ENCODE data around the gene KSR1.
A peak's percentile ranks its signal among the peaks of the same experiment; 100 is the strongest.
"Not testable (repeated sequence)": the region's sequence is repeated elsewhere in the genome, so short reads cannot be mapped to it uniquely, and the experiment has no call there.

The KSR1 gene

DNA sequence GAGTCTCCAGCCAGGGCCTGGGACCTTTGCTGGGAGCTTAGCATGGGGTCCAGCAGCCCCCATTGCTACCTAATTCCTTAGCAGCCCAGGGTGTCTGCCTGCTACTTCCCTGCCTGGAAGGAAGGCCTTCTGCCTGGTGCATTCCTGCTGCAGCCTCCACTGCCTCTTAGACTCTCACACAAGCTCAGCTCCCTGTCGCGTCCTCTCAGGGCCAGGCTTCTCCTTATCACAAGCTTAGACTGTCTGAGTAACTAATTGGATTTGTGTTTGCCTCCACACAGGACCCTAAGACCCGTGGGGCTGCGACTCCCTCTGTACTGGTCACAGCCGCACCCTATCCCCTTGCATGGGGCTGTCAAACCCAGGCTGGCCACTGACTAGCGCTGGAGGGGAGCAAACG lies 181.6 kb downstream of the KSR1 start:
- not testable (repeated sequence) for H3K4me3 Mint-ChIP-seq, H3K9me3 Mint-ChIP-seq, H3K27me3 Mint-ChIP-seq, H3K27ac Mint-ChIP-seq
- Mint-ChIP-seq H3K4me1 (ENCODE audit: low read depth) (peaks cover 18% of the 10 kb centered on the region), H3K36me3 (ENCODE audit: low read depth) (peaks cover 18% of the 10 kb centered on the region)

DNA sequence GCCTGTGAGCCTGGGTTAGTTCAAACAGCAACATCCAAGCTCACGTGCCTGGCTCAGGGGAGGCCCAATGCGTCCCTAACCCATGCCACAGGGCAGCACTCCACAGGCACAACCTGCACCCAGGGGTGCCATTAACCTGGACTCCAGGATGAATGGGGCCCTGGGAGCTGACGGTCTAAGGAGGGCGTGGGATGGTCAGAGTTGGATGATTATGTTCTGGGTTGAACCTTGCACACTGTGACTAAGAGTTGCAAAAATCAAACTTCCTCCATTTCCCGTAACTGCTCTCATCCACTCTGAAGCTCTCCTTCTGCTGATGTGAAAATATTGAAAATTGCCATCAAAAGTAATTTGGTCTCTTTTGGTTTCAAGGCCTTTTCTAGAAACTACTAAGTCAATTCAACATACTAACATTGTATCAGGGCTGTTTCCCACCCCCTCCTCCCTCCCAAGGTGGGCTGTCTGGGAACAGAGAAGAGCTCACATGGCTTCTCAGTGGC lies 182.2 kb downstream of the KSR1 start:
- H3K4me1 Mint-ChIP-seq (ENCODE audit: low read depth) = peaks cover 18% of the 10 kb centered on the region
- H3K27ac Mint-ChIP-seq, H3K4me3 Mint-ChIP-seq, H3K9me3 Mint-ChIP-seq, H3K27me3 Mint-ChIP-seq: not testable (repeated sequence)
- H3K36me3 Mint-ChIP-seq (ENCODE audit: low read depth) = peaks cover 18% of the 10 kb centered on the region

DNA sequence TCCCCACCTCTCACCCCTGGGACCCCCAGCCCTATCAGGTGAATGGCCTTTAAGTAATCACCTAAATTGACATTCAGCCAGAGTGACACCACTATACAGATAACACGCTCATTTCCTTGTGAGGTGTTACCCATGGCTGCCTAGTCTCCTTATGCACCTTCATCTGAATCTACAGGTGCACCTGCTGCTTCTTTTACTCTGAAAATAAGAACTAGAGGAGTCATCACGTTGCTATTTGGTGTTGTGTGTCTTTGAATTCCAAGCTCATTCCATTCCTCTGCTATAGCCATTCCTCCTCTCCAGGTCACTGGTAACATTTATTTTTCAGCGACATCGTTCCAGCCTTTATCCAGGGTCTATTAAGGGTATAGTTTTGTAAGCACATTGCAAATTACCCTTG lies 184.5 kb downstream of the KSR1 start:
- H3K36me3 Mint-ChIP-seq (ENCODE audit: low read depth) = peaks cover 11% of the 10 kb centered on the region
- H3K4me3 Mint-ChIP-seq = no peak overlapping the region

DNA sequence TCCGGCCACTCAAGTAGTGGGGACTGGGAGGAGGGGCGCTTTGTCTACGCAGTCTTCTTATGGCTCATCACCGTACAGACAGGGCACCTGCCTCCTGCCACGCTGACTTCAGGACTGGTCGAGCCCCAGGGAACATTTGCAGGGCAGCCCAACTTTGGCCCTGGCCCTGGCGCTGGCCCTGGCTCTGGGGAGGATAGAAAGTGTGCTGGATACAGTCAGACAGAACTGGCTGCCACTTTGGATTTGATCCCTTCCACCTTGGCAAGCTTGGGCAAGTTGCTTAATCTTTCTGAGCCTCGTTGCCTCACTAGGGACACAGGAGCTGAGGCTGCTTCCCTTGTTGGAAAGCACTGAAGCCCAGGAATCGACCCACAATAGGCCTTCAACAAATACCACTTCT lies 188.3 kb downstream of the KSR1 start:
- Mint-ChIP-seq H3K36me3 (ENCODE audit: low read depth) (peaks cover 20% of the 10 kb centered on the region), H3K9me3 (no peaks in the 10 kb centered on the region), H3K4me1 (ENCODE audit: low read depth) (no peaks in the 10 kb centered on the region), H3K27ac (no peak overlapping the region), H3K4me3 (no peak overlapping the region), H3K27me3 (no peaks in the 10 kb centered on the region)

More for the DNA sequence above, 184.5 kb downstream of the KSR1 start:
- no peaks in the 10 kb centered on the region for H3K27me3 Mint-ChIP-seq
- H3K9me3 Mint-ChIP-seq = no peaks in the 10 kb centered on the region
- no peak overlapping the region for H3K27ac Mint-ChIP-seq
- H3K4me1 Mint-ChIP-seq (ENCODE audit: low read depth) = peaks cover 2% of the 10 kb centered on the region

DNA sequence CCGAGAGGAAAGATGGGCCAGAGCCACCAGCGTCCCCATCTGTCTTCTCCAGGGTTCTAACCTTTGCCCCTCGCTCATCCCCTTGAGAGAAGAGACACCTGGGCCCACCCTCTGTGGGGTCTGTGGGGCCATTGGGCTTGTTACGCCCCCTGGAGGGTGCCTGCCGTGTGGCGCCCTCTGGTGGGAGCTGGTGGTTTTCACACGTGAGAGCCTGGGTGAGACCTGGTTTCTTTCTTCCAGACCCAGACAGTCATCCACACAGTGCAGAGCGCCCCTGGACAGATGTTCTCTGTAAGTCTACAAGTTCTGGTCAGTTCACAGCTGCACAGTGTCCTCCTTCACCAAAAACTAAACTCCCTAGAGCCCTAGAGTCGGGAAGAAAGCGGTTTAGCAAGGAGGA lies 189.4 kb downstream of the KSR1 start:
- not testable (repeated sequence) for H3K27me3 Mint-ChIP-seq; H3K27ac Mint-ChIP-seq; H3K9me3 Mint-ChIP-seq; H3K4me3 Mint-ChIP-seq; H3K4me1 Mint-ChIP-seq (ENCODE audit: low read depth)
- H3K36me3 Mint-ChIP-seq (ENCODE audit: low read depth) = peaks cover 14% of the 10 kb centered on the region

DNA sequence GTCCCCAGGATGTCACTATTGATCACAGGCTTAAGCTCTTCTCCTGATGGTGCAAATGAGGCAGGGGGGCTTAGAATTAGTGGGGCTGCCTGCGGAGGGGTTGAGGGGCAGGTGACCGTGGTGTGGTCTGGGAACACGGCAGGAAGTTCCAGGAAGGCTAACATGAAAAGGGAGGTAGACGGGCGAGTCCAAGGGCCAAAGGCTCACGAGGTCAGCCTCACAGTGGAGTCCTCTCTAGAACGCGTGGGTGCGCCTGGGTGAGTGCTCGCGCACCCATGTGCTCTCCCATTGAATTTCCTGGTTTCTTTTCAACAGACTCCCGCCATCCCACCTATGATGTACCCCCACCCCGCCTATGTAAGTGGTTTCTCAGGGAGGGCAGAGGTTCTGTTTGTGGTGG lies 190.0 kb downstream of the KSR1 start:
- H3K4me1 Mint-ChIP-seq (ENCODE audit: low read depth) = no peaks in the 10 kb centered on the region
- H3K4me3 Mint-ChIP-seq = no peak overlapping the region
- no peaks in the 10 kb centered on the region for H3K9me3 Mint-ChIP-seq
- H3K27ac Mint-ChIP-seq = no peak overlapping the region
- peaks cover 9% of the 10 kb centered on the region for H3K36me3 Mint-ChIP-seq (ENCODE audit: low read depth)
- no peaks in the 10 kb centered on the region for H3K27me3 Mint-ChIP-seq

DNA sequence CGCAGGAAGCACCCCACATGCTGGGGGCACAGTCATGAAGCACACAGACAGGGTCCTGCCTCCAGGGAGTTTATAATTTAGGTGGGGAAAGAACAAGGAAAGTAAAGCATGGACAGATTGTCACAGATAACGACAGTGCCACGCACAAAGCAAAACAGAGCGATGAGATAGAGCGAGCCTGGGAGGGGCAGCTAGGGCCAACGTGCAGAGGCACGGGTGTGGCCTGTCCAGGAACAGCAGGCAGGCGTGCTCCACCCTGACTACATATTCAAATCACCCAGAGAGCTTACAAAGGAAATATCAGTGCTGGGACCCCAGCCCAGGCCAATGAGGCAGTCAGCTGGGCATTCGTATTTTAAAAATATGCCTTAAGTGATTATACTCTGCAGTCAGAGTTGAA lies 191.5 kb downstream of the KSR1 start:
- Mint-ChIP-seq H3K9me3 (no peaks in the 10 kb centered on the region), H3K4me1 (ENCODE audit: low read depth) (no peaks in the 10 kb centered on the region), H3K27me3 (no peaks in the 10 kb centered on the region), H3K4me3 (no peak overlapping the region), H3K27ac (no peak overlapping the region), H3K36me3 (ENCODE audit: low read depth) (peaks cover 9% of the 10 kb centered on the region)

DNA sequence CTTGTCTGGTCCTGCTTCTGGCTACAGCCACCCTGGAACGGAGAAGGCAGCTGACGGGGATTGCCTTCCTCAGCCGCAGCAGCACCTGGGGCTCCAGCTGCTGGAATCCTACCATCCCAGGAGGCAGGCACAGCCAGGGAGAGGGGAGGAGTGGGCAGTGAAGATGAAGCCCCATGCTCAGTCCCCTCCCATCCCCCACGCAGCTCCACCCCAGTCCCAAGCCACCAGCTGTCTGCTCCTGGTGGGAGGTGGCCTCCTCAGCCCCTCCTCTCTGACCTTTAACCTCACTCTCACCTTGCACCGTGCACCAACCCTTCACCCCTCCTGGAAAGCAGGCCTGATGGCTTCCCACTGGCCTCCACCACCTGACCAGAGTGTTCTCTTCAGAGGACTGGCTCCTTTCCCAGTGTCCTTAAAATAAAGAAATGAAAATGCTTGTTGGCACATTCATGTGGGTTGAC lies 192.9 kb downstream of the KSR1 start:
- H3K27me3 Mint-ChIP-seq; H3K9me3 Mint-ChIP-seq; H3K36me3 Mint-ChIP-seq (ENCODE audit: low read depth); H3K4me1 Mint-ChIP-seq (ENCODE audit: low read depth); H3K4me3 Mint-ChIP-seq; H3K27ac Mint-ChIP-seq: not testable (repeated sequence)

DNA sequence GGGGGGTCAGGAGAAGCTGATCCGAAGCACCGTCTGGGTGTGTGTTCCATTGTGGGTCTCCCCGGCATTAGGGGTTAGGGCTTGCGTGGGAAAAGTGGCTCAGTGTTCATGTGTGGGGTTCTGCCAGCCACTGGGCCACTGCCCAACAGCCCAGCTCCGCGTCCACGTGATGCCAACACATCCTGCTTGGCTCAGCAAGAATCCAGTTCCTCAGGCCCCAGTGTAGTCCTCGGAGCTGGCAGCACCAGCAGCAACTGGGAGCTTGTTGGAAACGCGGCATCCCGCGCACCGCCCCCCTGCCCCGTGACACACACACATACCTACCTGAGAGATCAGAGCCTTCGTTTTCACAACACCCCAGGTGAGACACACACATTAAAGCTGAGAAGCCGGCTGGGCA lies 193.7 kb downstream of the KSR1 start:
- Mint-ChIP-seq H3K4me1 (ENCODE audit: low read depth) (no peaks in the 10 kb centered on the region), H3K27me3 (no peaks in the 10 kb centered on the region), H3K27ac (no peak overlapping the region), H3K4me3 (no peak overlapping the region), H3K36me3 (ENCODE audit: low read depth) (peaks cover 9% of the 10 kb centered on the region), H3K9me3 (no peaks in the 10 kb centered on the region)

DNA sequence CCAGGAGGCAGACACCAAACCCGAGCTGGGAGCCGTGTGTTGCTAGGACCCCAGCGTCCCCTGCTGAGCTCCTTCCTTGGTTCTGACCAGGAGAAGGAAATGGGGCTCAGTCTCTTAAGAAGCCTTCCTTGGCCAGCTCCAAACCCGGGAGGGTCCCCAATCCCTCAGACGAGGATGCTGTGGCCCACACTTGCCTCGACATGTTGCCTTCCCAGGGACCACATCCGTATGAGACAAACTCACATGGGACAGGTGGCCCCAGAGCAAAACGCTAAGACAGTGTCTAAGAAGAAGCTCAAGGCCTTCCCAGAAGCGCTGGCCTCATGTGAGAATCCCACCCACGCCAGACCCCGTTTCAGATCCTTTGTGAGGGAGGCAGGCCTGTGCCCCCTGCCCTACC lies 194.6 kb downstream of the KSR1 start:
- Mint-ChIP-seq H3K4me1 (ENCODE audit: low read depth) (no peaks in the 10 kb centered on the region), H3K9me3 (no peaks in the 10 kb centered on the region), H3K4me3 (no peak overlapping the region), H3K36me3 (ENCODE audit: low read depth) (peaks cover 9% of the 10 kb centered on the region), H3K27me3 (no peaks in the 10 kb centered on the region), H3K27ac (no peak overlapping the region)

DNA sequence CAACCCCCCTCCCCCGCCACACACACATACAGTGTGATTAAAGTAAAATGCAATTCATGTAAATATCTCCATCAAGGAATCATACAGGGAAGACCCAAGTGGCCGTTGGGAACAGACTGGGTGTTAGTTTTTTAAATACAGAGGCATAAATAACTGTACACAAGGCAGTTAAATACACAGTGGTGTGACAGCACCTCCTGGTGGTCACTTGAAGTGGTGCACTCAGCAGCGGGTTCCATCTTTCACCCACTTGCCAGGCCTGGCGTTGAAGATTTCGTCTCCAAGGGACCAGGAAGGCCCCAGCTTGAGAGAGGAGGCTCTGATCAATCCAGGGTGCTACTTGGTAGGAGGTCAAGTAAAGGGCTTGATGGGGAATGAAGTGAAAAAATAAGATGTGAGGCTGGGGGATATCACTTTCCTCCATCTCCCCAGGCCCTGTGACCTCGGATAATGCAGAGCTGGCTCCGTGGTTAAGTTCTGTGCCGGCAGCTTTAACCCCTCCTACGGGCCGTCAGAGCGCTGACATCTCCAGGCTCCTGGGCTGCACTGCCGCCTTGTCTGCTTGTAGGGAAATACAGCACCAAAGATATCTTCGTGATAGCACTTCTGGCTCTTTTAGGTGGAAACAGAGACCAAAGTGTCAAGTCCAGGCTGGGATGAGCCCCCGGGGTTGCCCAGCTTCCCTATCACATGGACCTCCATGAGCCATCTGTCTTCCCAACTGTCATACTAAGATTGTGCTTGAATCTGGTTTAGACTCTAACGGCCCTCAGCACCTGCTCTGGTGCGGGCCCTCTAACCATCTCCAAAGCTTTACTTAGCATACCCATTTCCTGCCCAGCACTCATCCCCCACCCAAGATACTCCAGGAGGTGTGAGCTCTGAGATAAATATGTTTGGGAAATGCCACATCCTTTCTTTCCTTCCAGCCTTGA lies 195.4 kb downstream of the KSR1 start:
- Mint-ChIP-seq H3K27ac (no peak overlapping the region), H3K4me3 (no peak overlapping the region), H3K27me3 (no peaks in the 10 kb centered on the region), H3K36me3 (ENCODE audit: low read depth) (peaks cover 9% of the 10 kb centered on the region), H3K9me3 (no peaks in the 10 kb centered on the region), H3K4me1 (ENCODE audit: low read depth) (no peaks in the 10 kb centered on the region)

DNA sequence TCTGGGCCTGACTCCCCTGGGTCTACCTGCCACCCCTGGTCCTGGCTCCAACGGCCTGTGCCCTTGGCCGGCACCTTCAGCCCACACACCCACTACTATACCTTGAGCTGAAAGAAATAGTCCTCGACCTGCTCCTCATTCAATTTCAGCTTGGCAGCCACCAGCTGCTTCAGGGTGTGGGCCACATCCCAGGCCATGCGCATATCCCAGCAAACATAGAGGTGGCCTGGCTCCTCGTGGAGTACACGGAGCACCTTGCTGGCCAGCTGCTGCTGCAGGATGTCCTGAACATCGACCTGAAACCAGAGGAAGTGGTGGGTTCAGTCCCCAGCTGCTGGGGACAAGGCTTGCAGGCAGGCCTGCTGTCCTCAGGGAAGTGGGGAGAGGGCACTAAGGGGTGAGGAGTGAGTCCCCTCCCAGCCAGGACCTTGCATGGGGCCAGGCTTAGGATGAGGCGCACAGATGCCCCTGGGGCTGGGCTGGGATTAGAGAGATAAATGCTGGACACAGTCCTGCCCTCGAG lies 197.3 kb downstream of the KSR1 start:
- H3K27ac Mint-ChIP-seq; H3K36me3 Mint-ChIP-seq (ENCODE audit: low read depth); H3K27me3 Mint-ChIP-seq; H3K4me1 Mint-ChIP-seq (ENCODE audit: low read depth); H3K4me3 Mint-ChIP-seq; H3K9me3 Mint-ChIP-seq: not testable (repeated sequence)

DNA sequence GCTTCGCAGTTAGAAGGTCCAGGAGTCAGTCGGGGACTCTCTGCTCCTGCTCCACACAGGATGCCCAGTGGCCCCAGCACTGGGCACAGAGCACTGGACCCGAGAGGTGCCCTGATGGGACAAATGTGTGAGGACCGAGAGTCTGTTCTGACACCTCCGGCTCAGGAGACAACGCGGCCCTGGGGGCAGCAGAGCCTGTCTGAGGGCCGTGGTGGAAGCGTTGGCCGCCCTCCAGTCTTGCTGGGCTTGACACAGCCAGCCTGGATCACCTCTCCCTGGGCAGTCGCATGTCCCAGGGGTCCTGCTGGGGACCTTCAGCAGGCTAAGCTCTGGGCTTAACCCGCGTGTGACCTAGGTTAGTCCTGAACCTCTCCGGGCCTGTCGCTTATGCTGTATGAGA lies 197.9 kb downstream of the KSR1 start:
- Mint-ChIP-seq H3K27me3 (peaks cover 4% of the 10 kb centered on the region), H3K4me3 (no peak overlapping the region), H3K27ac (no peak overlapping the region), H3K4me1 (ENCODE audit: low read depth) (no peaks in the 10 kb centered on the region), H3K9me3 (no peaks in the 10 kb centered on the region), H3K36me3 (ENCODE audit: low read depth) (no peaks in the 10 kb centered on the region)

DNA sequence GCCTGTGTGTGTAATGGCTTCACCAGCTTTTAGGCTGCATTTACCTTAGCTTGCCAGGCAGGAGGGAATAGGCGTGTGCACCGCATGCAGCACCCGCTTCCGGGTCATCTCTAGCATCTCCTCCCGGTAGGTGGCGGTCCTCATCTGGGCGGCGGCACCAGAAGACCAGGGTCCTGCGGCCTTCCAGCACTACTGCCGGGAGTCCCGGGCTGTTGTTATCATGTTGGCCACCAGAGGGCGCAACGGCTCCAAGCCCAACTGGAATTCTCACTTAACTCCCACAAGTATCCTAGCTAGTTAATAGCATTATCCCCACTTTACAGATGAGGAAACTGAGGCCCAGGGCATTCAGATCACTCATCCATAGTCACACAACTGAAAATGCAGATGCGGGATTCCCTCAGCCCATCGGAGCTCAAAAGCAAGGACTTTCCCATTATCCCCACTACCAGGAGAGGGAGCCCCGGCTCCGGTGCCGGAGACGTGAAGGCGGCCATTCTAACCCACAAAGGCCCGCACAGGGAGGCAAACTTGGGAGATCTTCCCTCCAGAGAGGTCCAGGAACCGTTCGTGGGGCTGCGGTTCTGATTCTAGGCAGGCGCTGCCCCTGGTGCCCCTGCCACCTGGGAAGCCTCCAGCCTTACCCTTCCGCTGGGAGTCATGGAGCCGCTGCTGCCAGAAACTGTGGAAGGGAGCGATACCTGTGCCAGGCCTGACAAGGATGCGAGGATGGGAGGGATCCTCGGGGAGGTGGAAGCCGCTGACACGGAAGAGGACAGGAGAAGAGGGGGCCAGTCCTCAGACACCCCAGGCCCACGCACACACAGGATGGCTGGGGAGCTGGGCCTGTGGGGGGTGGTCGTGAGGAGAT lies 198.6 kb downstream of the KSR1 start:
- H3K27ac Mint-ChIP-seq = peak overlapping the region; percentile 71
- H3K9me3 Mint-ChIP-seq = no peaks in the 10 kb centered on the region
- no peaks in the 10 kb centered on the region for H3K4me1 Mint-ChIP-seq (ENCODE audit: low read depth)
- H3K27me3 Mint-ChIP-seq = peaks cover 4% of the 10 kb centered on the region
- no peak overlapping the region for H3K4me3 Mint-ChIP-seq
- H3K36me3 Mint-ChIP-seq (ENCODE audit: low read depth) = no peaks in the 10 kb centered on the region

DNA sequence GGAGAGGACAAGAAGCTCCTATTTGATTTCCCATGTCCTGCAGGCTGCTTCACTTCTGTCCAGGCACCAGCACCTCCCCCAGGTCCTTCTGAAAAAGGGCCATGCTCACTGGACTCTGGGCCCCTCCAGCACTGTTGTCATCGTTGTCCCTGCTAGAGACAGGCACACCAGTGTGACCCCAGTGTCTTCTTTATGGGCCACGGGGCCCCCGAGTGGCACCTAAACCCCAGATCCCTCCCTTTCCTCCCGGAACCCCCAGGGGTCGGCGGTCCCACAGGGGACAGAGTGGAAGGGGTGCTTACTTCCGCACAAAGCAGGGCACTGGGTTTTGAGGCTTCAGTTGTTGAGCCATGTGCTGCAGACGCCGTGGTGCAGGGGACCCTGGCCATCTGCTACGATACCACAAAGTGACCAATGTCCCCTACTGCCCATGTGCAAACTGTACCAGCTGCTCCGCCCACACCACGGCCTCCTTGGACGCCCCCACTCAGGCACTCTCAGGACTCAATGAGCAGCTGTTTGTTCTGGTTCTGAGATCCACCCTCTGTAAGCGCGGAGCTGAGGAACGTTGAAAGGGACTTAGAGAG lies 199.4 kb downstream of the KSR1 start:
- not testable (repeated sequence) for H3K9me3 Mint-ChIP-seq; H3K27me3 Mint-ChIP-seq; H3K4me3 Mint-ChIP-seq; H3K4me1 Mint-ChIP-seq (ENCODE audit: low read depth); H3K36me3 Mint-ChIP-seq (ENCODE audit: low read depth); H3K27ac Mint-ChIP-seq

All from stimulated activated naive CD8-positive, alpha-beta T cell treated with anti-CD3 and anti-CD28 coated beads, Interleukin-15, Interleukin-2, amounts not matched to agents 100 ng/mL and 50 ng/mL, for 24 hours (primary cell).